B cell (primary cell): ENCODE results near the gene FAM53B. TPM values are rescaled to one million over a fixed set of nuclear protein-coding genes. Genes with fewer than 3 reads are reported as not detected.

Experiments used
- ATAC-seq: fragments of 200-7000 bp; cut with Tn5 transposase; one replicate; pipeline ENCODE4 v1.10.0; 2021; ENCODE audit warnings: low read depth, mild to moderate bottlenecking, moderate number of reproducible peaks, moderate library complexity
- CTCF ChIA-PET: fragments of 350-600 bp; sonication (Branson Sonifier 250); formaldehyde crosslinking; loops from one replicate; lab custom pipeline; 2021; ENCODE audit warnings: antibody characterized with exemption, inconsistent platforms; lab: Charles Lee
- POLR2A ChIA-PET: fragments of 350-600 bp; sonication (Branson Sonifier 250); formaldehyde crosslinking; loops from one replicate; lab custom pipeline; 2021; ENCODE audit warnings: antibody characterized with exemption; lab: Charles Lee
- DNase-seq: peaks from one replicate; pipeline ENCODE4 v3.0.0; 2013
- H2AFZ ChIP-seq: 2 replicates; pipeline ENCODE4 v1.6.1; 2012; ENCODE audit warnings: mild to moderate bottlenecking, low read depth, low read length; ENCODE audit not compliant: insufficient read depth, poor library complexity, severe bottlenecking
- H3K27ac ChIP-seq, 2 donors: 1 replicate in 1 of 2; 2 replicates in 1 of 2; pipeline ENCODE4 v1.5.1; 2012 to 2013; ENCODE audit warnings: low read length in 2 of 2, mild to moderate bottlenecking in 2 of 2, moderate library complexity in 1 of 2
- H3K27me3 ChIP-seq, 4 experiments: fragments of 200-600 bp in 1 of 4; sonication (generic) in 1 of 4; replicated peaks in 1 of 4; 1 replicate in 2 of 4; 2 replicates in 2 of 4; pipeline versions ENCODE4 v1.6.1 to v1.7.0; 2013 to 2016; ENCODE audit warnings: low read length in 3 of 4, mild to moderate bottlenecking in 2 of 4, mixed read lengths in 1 of 4, moderate library complexity in 1 of 4; ENCODE audit not compliant: insufficient read depth in 4 of 4, control insufficient read depth in 3 of 4; ENCODE audit errors: control extremely low read depth in 1 of 4
- H3K36me3 ChIP-seq, 2 experiments: replicated peaks in 1 of 2; 1 replicate in 1 of 2; 2 replicates in 1 of 2; pipeline versions ENCODE4 v1.6.1 to v1.7.1; 2013; ENCODE audit warnings: low read length in 1 of 2; ENCODE audit not compliant: insufficient read depth in 2 of 2, control insufficient read depth in 1 of 2; ENCODE audit errors: control extremely low read depth in 1 of 2, extremely low read depth in 1 of 2
- H3K4me1 ChIP-seq, 2 donors: fragments of 200-600 bp in 1 of 2; sonication (generic) in 1 of 2; 1 replicate in 1 of 2; 2 replicates in 1 of 2; pipeline versions ENCODE4 v1.5.1 to v1.6.1; 2013 to 2017; ENCODE audit warnings: low read length in 2 of 2; ENCODE audit not compliant: control insufficient read depth in 2 of 2, insufficient read depth in 2 of 2
- H3K4me2 ChIP-seq: replicated peaks from 2 replicates; pipeline ENCODE3; 2012; ENCODE audit warnings: mild to moderate bottlenecking, low read depth, low read length; ENCODE audit not compliant: poor library complexity, severe bottlenecking
- H3K4me3 ChIP-seq, 5 experiments: fragments of 200-600 bp in 1 of 5; sonication (generic) in 1 of 5; 1 replicate in 3 of 5; 2 replicates in 2 of 5; pipeline versions ENCODE4 v1.5.1 to v1.7.0; 2011 to 2016; ENCODE audit warnings: low read length in 4 of 5, mild to moderate bottlenecking in 4 of 5, low read depth in 2 of 5, control low read depth in 1 of 5, moderate library complexity in 1 of 5; ENCODE audit not compliant: insufficient read depth in 1 of 5; ENCODE audit errors: control extremely low read depth in 1 of 5, extremely low read depth in 1 of 5
- H3K79me2 ChIP-seq: fragments of 200-600 bp; sonication (generic); one replicate; pipeline ENCODE4 v1.6.0; 2016; ENCODE audit warnings: low read length; ENCODE audit not compliant: control insufficient read depth, insufficient read depth
- H3K9ac ChIP-seq: fragments of 200-600 bp; sonication (generic); 2 replicates; pipeline ENCODE4 v1.6.1; 2017; ENCODE audit warnings: mild to moderate bottlenecking, low read length, moderate library complexity
- H3K9me3 ChIP-seq, 3 donors: one replicate each; pipeline versions ENCODE4 v1.6.1 to v1.7.1; 2013; ENCODE audit warnings: low read length in 2 of 3; ENCODE audit not compliant: control insufficient read depth in 2 of 3, insufficient read depth in 1 of 3; ENCODE audit errors: control extremely low read depth in 1 of 3
- H4K20me1 ChIP-seq: 2 replicates; pipeline ENCODE4 v1.6.0; 2012; ENCODE audit warnings: mild to moderate bottlenecking, low read length; ENCODE audit not compliant: insufficient read depth, control insufficient read depth, poor library complexity, severe bottlenecking
- H3K27ac Mint-ChIP-seq: one replicate; pipeline ENCODE4 v1.8.0; 2021; ENCODE audit warnings: mixed read lengths
- H3K27me3 Mint-ChIP-seq: one replicate; pipeline ENCODE4 v1.8.0; 2021; ENCODE audit warnings: mixed read lengths
- H3K4me1 Mint-ChIP-seq: one replicate; pipeline ENCODE4 v1.8.0; 2021; ENCODE audit warnings: mixed read lengths
- H3K4me3 Mint-ChIP-seq: one replicate; pipeline ENCODE4 v1.8.0; 2021; ENCODE audit warnings: mixed read lengths
- H3K9me3 Mint-ChIP-seq: one replicate; pipeline ENCODE4 v1.8.0; 2022; ENCODE audit warnings: mixed read lengths; ENCODE audit not compliant: insufficient read depth
- EZH2 ChIP-seq: IDR thresholded peaks from 2 replicates; pipeline ENCODE4 v1.6.1; 2012; ENCODE audit warnings: borderline replicate concordance, low read depth, mild to moderate bottlenecking, moderate library complexity, low read length; ENCODE audit not compliant: insufficient read depth, poor library complexity, severe bottlenecking
- WGBS: methylation state at CpG from one replicate; pipeline ENCODE4 v1.1.5; 2013; ENCODE audit warnings: missing lambda C conversion rate; ENCODE audit not compliant: insufficient coverage; 5-methylcytosine and 5-hydroxymethylcytosine counted together
- intact Hi-C: fragments of 100-400 bp; cut with micrococcal nuclease; formaldehyde crosslinking; loops from one replicate; pipeline ENCODE4 v1.10.0; 2022
- polyA plus RNA-seq: library from polyadenylated mRNA; depleted of rRNA; stranded (reverse); fragments of >200 nt; gene quantifications from 2 replicates; pipeline ENCODE4 v1.2.3, GENCODE V29; 2012
- total RNA-seq, 2 donors: library from RNA; stranded (reverse); fragments of 120-200 nt in 1 of 2; gene quantifications; 1 replicate in 1 of 2; 2 replicates in 1 of 2; pipeline versions ENCODE4 v1.2.3 to v1.2.4, GENCODE V29; 2013 to 2022
- TF ChIP-seq, protein P1 (sequence below): fragments of 200-600 bp; IDR thresholded peaks from one replicate; pipeline ENCODE4 v1.8.0; 2022; ENCODE audit warnings: antibody characterized with exemption, mild to moderate bottlenecking

Gene FAM53B
- total and polyA plus RNA-seq, 2 donors (not counting 1 experiment from before 2014, with no cell fraction given): 51.2 to 186 TPM

GRCh38 chr10:124730790-124731189 lies 13.4 kb downstream of the FAM53B start:
- no peak for DNase-seq
- no peaks in the 10 kb centered on the region for H3K9me3 Mint-ChIP-seq
- ChIA-PET CTCF (interaction anchor here (0.9 to 19.2 kb wide), 5 partner anchors 9 to 201 kb away, joined by 3 to 353 read pairs (median 24); no protein-coding TSS in a partner anchor), POLR2A (interaction anchor here (1.0 to 6.8 kb wide), 2 partner anchors 10 to 12 kb away, joined by 4 to 32 read pairs; no protein-coding TSS in a partner anchor)
- no peak for TF ChIP-seq EZH2
- TF ChIP-seq, protein P1, sequence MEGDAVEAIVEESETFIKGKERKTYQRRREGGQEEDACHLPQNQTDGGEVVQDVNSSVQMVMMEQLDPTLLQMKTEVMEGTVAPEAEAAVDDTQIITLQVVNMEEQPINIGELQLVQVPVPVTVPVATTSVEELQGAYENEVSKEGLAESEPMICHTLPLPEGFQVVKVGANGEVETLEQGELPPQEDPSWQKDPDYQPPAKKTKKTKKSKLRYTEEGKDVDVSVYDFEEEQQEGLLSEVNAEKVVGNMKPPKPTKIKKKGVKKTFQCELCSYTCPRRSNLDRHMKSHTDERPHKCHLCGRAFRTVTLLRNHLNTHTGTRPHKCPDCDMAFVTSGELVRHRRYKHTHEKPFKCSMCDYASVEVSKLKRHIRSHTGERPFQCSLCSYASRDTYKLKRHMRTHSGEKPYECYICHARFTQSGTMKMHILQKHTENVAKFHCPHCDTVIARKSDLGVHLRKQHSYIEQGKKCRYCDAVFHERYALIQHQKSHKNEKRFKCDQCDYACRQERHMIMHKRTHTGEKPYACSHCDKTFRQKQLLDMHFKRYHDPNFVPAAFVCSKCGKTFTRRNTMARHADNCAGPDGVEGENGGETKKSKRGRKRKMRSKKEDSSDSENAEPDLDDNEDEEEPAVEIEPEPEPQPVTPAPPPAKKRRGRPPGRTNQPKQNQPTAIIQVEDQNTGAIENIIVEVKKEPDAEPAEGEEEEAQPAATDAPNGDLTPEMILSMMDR: no peak
- H3K27ac ChIP-seq: peak overlapping the region; percentile 93 to 98
- H3K27ac Mint-ChIP-seq: peak overlapping the region; percentile 97
- H3K36me3 ChIP-seq: peaks cover under 1 to 28% of the 10 kb centered on the region in 2 experiments
- no peaks in the 10 kb centered on the region for H3K27me3 ChIP-seq
- peaks cover 51% of the 10 kb centered on the region for H4K20me1 ChIP-seq
- no peak overlapping the region for H2AFZ ChIP-seq
- H3K27me3 Mint-ChIP-seq: no peaks in the 10 kb centered on the region
- WGBS: 67% methylated on average over 1 of the region's 3 CpGs
- no peak for ATAC-seq
- H3K4me3 ChIP-seq: no peak overlapping the region
- H3K4me1 ChIP-seq: peaks cover 96 to 97% of the 10 kb centered on the region in 2 donors
- H3K4me3 Mint-ChIP-seq: no peak overlapping the region
- intact Hi-C loops: no loop called here
- no peak overlapping the region for H3K9ac ChIP-seq
- peaks cover 100% of the 10 kb centered on the region for H3K79me2 ChIP-seq
- H3K4me2 ChIP-seq: peak overlapping the region; percentile 60
- no peaks in the 10 kb centered on the region for H3K9me3 ChIP-seq
- H3K4me1 Mint-ChIP-seq: peaks cover 96% of the 10 kb centered on the region
